AG09319 (cell line): ENCODE data around the gene ALPG.
"Not testable (repeated sequence)": the region's sequence is repeated elsewhere in the genome, so short reads cannot be mapped to it uniquely, and the experiment has no call there.

Experiments used
- DNase-seq: peaks from one replicate; pipeline ENCODE4 v3.0.0-alpha.2; 2010; ENCODE audit warnings: low read depth; ENCODE audit errors: extremely low read depth
- TF ChIP-seq, protein P1 (sequence below): IDR thresholded peaks from 2 replicates; pipeline ENCODE4 v1.5.1; 2011; ENCODE audit warnings: low read depth, mild to moderate bottlenecking, inconsistent platforms, low read length, moderate library complexity

ALPG gene

DNA sequence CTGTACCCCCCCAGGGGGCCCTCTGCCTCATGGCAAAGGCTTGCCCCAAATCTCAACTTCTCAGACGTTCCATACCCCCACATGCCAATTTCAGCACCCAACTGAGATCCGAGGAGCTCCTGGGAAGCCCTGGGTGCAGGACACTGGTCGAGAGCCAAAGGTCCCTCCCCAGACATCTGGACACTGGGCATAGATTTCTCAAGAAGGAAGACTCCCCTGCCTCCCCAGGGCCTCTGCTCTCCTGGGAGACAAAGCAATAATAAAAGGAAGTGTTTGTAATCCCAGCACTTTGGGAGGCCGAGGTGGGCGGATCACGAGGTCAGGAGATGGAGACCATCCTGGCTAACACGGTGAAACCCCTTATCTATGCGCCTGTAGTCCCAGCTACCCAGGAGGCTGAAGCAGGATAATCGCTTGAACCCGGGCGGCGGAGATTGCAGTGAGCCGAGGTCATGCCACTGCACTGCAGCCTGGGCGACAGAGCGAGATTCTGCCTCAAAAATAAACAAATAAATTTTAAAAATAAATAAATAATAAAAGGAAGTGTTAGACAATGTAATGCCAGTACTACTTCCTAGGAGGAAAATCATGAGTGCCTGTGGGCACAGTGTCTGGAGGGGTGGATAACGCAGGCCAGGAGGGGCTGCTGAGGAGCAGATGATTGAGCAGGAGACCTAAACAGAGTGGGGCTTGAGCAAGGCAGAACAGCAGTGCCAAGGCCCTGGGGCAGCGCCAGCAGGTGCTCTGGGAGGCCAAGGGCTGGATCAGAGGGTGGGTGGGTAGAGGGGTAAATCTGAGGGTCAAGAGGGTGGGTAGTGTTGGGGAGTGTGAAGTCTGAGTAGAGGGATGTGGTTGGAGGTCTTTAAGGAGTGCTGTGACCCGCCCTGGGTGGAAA, 24.1 kb upstream of the ALPG start:
- TF ChIP-seq, protein P1, sequence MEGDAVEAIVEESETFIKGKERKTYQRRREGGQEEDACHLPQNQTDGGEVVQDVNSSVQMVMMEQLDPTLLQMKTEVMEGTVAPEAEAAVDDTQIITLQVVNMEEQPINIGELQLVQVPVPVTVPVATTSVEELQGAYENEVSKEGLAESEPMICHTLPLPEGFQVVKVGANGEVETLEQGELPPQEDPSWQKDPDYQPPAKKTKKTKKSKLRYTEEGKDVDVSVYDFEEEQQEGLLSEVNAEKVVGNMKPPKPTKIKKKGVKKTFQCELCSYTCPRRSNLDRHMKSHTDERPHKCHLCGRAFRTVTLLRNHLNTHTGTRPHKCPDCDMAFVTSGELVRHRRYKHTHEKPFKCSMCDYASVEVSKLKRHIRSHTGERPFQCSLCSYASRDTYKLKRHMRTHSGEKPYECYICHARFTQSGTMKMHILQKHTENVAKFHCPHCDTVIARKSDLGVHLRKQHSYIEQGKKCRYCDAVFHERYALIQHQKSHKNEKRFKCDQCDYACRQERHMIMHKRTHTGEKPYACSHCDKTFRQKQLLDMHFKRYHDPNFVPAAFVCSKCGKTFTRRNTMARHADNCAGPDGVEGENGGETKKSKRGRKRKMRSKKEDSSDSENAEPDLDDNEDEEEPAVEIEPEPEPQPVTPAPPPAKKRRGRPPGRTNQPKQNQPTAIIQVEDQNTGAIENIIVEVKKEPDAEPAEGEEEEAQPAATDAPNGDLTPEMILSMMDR, result no peak
- no peak for DNase-seq

DNA sequence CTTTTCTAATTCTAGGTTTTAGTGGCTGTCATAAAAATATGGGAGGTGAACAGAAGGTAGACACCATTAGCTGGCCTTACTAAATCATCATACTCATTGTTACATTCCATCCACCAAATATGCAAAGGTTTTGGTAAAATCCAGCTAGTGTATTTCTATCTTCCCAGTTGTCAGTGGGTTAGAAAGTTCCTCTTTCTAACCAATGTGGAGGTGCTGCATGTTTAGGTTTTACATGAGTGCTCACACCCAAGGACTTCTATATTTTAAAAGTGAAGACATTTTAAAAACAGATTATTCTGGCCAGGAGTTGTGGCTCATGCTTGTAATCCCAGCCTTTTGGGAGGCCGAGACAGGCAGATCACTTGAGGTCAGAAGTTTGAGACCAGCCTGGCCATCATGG, 22.2 kb upstream of the ALPG start:
- no peak for DNase-seq
- TF ChIP-seq, protein P1, result no peak

DNA sequence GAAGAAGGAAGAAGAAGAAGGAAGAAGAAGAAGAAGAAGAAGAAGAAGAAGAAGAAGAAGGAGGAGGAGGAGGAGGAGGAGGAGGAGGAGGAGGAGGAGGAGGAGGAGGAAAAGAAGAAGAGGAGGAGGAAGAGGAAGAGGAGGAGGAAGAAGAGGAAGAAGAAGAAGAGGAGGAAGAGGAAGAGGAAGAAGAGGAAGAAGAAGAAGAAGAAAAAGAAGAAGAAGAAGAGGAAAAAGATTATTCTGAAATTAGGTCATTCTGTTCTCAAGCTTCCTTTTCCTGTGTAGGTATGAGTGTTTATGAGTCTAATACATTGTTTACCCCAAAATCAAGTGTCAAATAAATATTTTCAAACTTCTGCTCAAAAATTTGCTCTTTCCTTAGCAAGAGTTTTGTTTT, 21.6 kb upstream of the ALPG start:
- not testable (repeated sequence) for DNase-seq

DNA sequence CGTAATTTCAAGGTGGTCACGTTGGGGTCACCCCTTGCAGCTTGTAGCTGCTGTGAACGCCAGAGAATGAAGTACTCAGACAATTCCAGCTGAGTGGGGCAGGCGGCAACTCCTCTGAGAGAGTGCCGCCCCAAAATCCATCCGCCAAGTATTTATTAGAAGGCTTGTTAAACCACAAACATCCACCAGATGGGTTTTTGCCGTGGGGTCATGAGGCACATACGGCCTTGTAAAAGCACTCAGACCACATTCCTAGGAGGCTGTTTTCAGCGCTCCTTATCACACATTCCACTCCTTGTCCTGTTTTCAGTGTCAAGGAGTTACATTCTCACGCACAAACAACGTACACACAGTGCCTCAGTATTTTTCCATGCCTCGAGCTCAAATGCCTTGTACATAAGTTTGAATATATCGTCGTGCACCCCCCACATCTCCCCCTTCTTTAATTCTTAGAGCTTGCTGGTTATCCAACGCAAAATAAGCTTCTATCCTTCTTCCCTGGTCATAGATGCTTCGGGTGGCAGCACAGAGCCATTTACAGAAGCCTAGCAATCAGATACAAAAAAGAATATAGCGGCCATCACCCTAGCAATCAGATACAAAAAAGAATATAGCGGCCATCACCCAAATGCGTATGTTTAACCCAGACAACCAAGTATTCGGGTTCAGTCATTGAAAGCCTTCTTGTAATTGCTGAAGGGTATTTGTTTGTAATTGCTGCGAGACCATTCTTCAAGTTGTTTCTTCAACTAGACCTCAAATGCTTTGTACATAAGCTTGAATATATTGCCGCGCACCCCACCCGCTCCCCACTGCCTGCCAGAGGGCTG, 20.8 kb upstream of the ALPG start:
- peak; percentile 18 for DNase-seq
- TF ChIP-seq, protein P1, result no peak

DNA sequence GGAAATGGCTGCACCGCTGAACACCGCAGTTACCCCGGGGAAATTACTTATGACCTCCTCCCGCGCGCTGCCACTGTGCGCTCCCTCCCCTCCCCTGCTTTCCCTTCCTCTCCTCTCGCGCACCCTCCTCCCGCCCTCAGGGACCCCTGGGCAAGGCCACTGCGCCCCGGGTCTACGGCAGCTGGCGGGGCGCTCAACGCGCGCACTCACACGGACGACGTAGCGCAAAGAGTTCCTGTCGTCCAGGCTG, 20.2 kb upstream of the ALPG start:
- no peak for DNase-seq
- TF ChIP-seq, protein P1, result no peak

DNA sequence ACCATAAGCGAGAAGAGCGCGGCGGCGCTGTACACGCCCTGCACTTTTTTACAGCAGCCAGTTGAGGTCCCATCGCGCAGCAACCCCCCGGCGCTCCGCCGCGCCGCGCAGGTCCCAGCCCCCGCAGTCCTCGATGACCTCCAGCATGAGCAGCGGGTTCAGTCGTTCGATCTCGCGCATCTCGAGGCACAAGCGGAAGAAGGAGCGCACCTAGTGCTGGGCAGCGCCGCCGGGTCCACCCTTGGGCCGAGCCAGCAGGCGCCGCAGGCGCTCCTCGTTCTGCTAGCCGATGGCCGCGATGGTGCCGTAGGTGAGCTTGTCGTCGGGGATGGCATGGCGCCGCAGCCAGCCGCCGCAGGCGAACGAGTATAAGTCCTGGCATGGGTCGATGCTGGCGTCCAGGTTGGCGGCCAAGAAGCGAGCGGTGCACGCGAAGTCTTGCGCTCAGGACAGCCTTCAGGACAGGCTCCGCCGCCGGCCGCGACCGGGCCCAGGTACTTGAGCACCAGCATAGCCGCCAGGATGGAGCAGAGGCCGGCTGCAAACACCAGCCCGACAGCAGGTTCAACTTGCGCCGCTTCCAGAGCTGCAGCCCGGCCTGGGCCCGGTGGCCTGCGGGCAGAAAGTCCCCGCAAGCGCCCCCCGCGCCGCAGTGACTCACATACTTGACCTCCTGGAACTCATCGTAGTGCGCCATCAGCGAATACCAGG, 19.7 kb upstream of the ALPG start:
- no peak for DNase-seq
- TF ChIP-seq, protein P1, result no peak

DNA sequence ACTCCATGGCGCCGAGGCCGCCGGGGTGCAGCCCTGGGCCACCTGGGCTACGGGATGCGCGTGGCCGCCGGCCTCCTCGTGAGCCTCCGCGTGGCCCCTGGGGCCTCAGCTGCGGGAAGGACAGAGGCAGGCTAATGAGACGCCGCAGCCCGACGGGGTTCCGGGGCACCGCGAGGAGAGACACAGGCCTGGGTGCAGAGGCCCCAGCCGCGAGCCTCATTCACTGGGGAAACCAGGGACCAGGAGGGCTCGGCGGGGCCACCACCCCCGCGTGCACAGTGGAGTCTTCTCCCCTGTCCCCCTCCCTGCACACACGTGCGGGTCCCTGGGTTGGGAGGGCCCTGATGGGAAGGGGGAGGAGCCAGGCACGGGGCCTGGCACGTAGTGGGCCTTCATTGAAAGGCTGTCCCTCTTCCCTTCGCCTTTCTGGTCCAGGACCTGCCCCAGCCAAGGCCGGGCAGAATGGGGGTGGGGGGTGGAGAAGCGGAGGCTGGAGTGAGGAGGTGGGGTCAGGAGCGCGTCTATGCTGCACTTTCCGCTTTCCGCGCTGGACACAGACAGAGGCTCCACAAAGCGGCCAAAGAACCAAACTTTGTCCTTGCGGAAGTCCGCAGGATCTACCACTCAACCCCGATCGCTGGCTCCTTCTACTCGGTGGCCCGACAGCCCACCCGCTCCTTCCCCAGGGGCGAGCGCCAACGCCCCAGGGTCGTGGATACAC, 19.0 kb upstream of the ALPG start:
- no peak for DNase-seq

More for the DNA sequence above, 19.0 kb upstream of the ALPG start:
- TF ChIP-seq, protein P1, result no peak
